GM19468 (cell line): ENCODE measurements around the gene WNT3A.

Experiments
- ATAC-seq: cut with Tn5 transposase; IDR thresholded peaks from one replicate; pipeline ENCODE4 v1.9.1; 2021; ENCODE audit warnings: mild to moderate bottlenecking, moderate library complexity, moderate number of reproducible peaks; ENCODE audit not compliant: unreplicated experiment; ENCODE audit errors: extremely low read depth

Gene WNT3A

DNA sequence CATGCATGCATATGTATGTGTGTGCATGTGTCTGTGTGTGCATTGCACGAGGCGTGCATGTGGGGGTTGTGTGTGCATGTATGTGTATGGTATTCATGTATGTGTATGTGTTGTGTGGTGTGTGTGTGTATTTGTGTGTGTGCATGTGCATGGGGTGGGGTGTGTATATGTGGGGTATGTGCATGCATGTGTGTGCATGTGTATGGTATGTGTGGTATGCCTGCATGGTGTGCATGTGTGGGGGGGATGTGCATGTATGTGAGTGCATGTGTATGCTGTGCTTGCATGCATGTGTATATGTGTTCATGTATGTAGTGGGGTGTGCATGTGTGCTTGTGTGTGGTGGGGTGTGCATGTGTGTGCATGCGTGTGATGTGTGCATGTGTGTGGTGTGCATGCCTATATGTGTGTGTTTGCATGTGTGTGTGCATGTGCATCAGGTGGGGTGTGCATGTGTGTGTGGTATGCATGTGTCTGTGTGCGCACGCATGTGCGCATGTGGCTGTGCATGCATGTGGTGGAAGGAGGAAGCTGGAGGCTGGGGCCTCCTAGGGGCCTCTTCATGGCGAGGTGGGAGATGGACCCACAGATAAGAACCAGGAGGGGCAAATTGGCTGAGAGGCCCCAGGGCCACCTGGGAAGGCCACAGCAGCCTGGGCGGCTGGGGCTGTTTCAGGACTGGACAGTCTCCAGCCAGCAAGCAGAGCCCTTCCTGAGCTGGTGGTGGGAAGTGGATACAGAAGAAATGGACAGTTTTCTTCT is 39.8 kb downstream of the WNT3A start:
- ATAC-seq: no peak

- ATAC-seq: no peak
Measured at GRCh38 chr1:228047183-228047466, 40.3 kb downstream of the WNT3A start.

GRCh38 chr1:228048120-228048519 is 41.3 kb downstream of the WNT3A start:
- ATAC-seq: no peak

GRCh38 chr1:228048659-228049298 is 42.0 kb downstream of the WNT3A start:
- no peak for ATAC-seq

- ATAC-seq: no peak
Measured at GRCh38 chr1:228050571-228051231, 43.9 kb downstream of the WNT3A start.

DNA sequence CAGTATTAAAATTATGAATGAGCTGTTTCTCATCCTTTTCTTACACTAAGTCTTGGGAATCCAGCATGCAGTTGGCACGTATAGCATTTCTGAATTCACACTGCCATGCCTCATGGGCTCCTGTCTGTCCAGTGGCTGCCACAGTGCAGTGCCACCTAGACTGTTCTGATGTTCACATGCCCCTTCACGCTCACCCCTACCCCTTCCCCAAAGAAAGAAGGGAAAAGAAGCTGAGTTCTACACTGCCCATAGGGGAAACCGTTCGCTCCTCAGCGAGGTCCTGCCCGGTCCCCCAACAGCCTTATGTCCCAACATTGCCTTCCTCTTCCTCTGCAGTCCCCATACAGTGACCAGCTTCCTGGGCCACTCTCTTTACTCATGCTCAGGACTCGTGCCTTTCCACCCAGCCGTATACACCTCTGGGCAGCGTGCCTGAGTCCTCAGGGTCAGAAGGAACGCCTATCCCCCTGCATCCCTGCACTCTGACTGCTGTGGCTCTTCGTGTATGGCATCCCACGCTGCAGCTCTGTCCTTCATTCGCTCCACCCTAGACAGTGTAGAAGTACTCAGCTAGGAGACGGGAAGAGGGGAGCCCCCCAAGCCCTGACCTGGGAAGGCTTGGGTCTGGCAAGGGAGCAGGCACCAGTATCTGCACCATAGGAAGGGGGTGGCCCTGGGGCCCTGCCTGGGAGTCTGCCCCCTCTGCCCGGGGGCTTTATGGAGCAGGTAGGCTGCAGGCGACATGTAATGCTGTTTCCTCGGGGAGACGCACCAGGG is 51.6 kb downstream of the WNT3A start:
- no peak for ATAC-seq

- no peak for ATAC-seq
Measured at GRCh38 chr1:228058949-228059633, 52.3 kb downstream of the WNT3A start.

DNA sequence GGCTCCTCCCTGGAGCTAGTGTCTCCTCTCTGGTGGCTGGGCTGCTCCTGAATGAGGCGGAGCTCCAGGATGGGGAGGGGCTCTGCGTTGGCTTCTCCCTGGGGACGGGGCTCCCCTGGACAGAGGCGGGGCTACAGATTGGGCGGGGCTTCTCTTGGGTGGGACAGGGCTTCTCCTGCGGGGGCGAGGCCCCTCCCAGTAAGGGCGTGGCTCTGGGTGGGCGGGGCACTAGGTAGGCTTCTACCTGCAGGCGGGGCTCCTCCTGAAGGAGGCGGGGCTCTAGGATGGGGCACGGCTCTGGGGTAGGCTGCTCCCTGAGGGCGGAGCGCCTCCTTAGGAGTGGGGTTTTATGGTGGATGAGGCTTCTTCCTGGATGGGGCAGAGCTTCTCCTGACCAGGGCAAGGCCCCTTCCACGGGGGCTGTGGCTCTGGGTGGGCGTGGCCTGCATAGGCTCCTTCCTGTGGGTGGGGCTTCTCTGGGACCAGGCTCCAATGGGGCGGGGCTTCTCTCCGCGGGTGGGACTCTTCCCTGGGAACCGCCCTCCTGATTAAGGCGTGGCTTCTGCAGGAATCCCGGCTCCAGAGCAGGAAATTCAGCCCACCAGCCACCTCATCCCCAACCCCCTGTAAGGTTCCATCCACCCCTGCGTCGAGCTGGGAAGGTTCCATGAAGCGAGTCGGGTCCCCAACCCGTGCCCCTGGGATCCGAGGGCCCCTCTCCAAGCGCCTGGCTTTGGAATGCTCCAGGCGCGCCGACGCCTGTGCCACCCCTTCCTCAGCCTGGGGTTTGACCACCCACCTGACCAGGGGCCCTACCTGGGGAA is 53.0 kb downstream of the WNT3A start:
- no peak for ATAC-seq

- ATAC-seq: no peak
Measured at GRCh38 chr1:228060458-228061190, 53.8 kb downstream of the WNT3A start.

- ATAC-seq: no peak
Measured at GRCh38 chr1:228061411-228062084, 54.8 kb downstream of the WNT3A start.

GRCh38 chr1:228062085-228062791 is 55.4 kb downstream of the WNT3A start:
- no peak for ATAC-seq

DNA sequence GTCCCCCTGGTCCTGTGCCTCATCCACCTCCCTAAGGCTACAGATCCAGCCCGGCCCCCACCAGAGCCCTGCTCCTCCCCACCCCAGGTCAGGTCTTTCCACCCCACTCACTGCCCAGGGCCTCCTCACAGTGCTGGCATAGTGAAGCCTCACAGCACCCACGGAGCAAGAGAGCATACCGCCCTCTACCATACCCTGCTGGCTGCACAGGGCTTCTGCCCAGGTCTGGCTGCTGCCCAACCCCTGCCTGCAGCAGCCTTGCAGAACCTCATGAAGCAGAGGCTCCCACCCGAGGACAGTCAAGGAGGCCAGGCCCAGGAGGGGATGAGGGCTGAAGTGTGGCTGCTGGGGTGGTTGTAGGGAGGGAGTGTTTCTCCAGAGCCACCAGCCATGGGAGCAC is 56.0 kb downstream of the WNT3A start:
- ATAC-seq: no peak

DNA sequence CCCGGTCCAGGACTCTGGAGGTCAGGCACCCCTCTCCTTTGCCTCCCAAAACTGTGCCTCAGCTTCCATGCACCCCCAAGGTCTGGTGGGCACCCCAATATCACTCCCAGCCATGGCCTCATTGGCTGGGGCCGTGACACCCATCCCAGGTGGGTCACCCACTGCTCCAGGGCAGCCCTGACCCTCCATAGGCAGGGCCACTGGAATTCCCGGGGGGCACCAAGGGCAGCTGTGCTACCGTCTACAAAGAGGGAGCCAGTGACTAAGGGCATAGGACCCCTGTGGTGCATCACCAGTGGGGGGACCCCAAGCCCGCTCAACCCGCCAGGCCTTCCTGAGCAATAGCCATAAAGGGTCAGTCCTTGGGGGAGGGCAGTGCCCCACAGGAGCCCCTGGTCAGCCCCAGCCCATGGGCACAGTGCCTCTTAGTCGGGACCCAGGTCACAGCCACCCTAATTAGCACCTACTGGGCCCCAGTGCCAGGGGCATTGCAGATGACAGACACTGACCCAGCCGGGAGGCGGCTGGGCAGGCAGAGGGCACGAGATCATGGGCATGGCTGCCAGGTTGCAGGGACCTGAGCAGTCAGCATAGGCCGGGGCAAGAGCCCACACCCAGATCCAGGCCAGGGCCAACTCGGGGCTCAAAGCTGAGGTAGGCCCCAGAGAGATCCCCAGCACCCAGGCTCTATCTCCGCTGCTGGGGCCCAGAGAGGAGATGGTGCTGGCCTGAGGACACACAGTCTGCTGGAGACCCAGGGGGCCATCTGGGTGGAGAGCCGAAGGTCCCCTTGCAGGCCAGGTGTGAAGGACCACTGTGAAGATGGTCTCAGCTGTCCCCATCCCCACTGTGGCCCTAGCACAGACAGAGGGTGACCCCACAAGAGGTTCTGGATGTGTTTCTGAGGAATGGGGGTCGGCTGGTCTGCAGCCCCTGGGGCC is 56.7 kb downstream of the WNT3A start:
- ATAC-seq: no peak

GRCh38 chr1:228064296-228064695 is 57.5 kb downstream of the WNT3A start:
- no peak for ATAC-seq

DNA sequence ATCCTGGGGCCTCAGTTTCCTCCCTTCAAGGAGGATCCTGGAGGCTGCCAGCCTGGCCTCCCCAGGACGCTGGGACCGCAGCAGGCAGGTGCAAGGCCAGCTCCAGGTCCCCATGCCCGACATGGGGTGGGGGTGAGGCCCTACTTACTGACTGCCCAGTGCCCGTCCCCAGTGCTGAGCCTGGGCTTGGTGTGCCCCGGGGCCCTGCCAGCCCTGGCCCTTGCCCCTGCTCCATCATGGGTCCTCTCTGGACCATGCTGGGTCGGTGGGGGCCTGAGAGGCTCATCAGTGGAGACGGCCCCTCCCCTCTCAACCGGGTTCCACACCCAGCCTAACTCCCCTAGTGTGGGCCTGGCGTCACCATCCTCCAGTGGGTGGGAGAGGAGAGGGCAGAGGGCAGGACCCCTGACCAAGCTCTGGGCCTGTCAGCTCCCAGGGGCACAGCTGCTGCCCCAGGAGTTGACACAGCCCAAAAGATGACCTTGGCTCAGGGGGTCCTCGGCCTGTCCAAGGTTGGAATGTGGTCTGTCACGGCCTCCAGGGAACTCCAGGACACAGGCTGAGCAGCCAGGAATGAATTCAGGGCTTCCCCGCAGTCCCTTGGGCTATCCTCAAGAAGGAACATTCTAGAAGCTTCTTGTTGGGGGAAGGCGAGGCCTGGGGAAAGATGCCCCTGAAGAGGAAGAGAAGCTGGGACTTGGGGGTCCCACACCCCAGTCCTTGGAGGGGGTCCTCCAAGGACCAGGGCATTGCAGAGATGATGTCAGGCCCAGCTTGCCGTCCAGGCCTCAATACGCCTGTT is 58.1 kb downstream of the WNT3A start:
- ATAC-seq: no peak
